Colon (tissue), 2 donors: ENCODE results near the gene SCGN.

Experiments used
- FAIRE-seq: peaks from 2 replicates; lab custom pipeline; 2012; peaks lifted over from hg19 to GRCh38; lab: Jason Lieb, UNC
- donor health status: control.
- donor health status: control.

The SCGN gene

GRCh38 chr6:25686856-25687255, 34.8 kb downstream of the SCGN start:
- FAIRE-seq: no peak

GRCh38 chr6:25689966-25690365, 38.0 kb downstream of the SCGN start:
- no peak for FAIRE-seq

GRCh38 chr6:25691894-25692293, 39.9 kb downstream of the SCGN start:
- no peak for FAIRE-seq

GRCh38 chr6:25692472-25692871, 40.5 kb downstream of the SCGN start:
- no peak for FAIRE-seq

- FAIRE-seq: no peak
Measured at GRCh38 chr6:25694366-25694765, 42.4 kb downstream of the SCGN start.

- no peak for FAIRE-seq
Measured at GRCh38 chr6:25695671-25696070, 43.7 kb downstream of the SCGN start.

GRCh38 chr6:25697537-25698340, 45.7 kb downstream of the SCGN start:
- no peak for FAIRE-seq

- no peak for FAIRE-seq
Measured at GRCh38 chr6:25698631-25699030, 46.6 kb downstream of the SCGN start.

- FAIRE-seq: no peak
Measured at GRCh38 chr6:25699649-25700048, 47.6 kb downstream of the SCGN start.

- FAIRE-seq: no peak
Measured at GRCh38 chr6:25700761-25701160, 48.7 kb downstream of the SCGN start.

GRCh38 chr6:25701807-25702206, 49.8 kb downstream of the SCGN start:
- FAIRE-seq: no peak

GRCh38 chr6:25703005-25703404, 51.0 kb downstream of the SCGN start:
- FAIRE-seq: no peak

- no peak for FAIRE-seq
Measured at GRCh38 chr6:25704001-25704400, 52.0 kb downstream of the SCGN start.

GRCh38 chr6:25706314-25707014, 54.4 kb downstream of the SCGN start:
- FAIRE-seq: no peak

- FAIRE-seq: no peak
Measured at GRCh38 chr6:25709761-25710160, 57.7 kb downstream of the SCGN start.

GRCh38 chr6:25710287-25710686, 58.3 kb downstream of the SCGN start:
- no peak for FAIRE-seq

- FAIRE-seq: no peak
Measured at GRCh38 chr6:25713824-25714223, 61.8 kb downstream of the SCGN start.

- no peak for FAIRE-seq
Measured at GRCh38 chr6:25714765-25715164, 62.8 kb downstream of the SCGN start.

- FAIRE-seq: no peak
Measured at GRCh38 chr6:25715794-25716193, 63.8 kb downstream of the SCGN start.

- FAIRE-seq: no peak
Measured at GRCh38 chr6:25717866-25718740, 66.1 kb downstream of the SCGN start.

- FAIRE-seq: no peak
Measured at GRCh38 chr6:25726122-25726911, 74.3 kb downstream of the SCGN start.

- FAIRE-seq: no peak
Measured at GRCh38 chr6:25727028-25727427, 75.0 kb downstream of the SCGN start.
